Transverse colon (tissue), 4 donors: Measurements from ENCODE around the gene CGB1.

Source experiments
- CTCF ChIP-seq, 5 experiments: fragments of 200-600 bp in 3 of 5; fragments of 450-650 bp in 2 of 5; sonication (generic) in 3 of 5; IDR thresholded peaks; 1 replicate in 2 of 5; 2 replicates in 3 of 5; pipeline ENCODE4 v1.5.1; 2016 to 2017; ENCODE audit warnings: antibody characterized with exemption in 5 of 5, inconsistent platforms in 3 of 5, mild to moderate bottlenecking in 2 of 5, moderate library complexity in 1 of 5
- EP300 ChIP-seq: sonication (generic); formaldehyde crosslinking; IDR thresholded peaks from one replicate; pipeline ENCODE4 v1.6.1; 2017; ENCODE audit warnings: antibody characterized with exemption, low read depth
- POLR2A ChIP-seq: fragments of 450-650 bp; IDR thresholded peaks from one replicate; pipeline ENCODE4 v1.6.1; 2016; ENCODE audit warnings: antibody characterized with exemption, mild to moderate bottlenecking, moderate library complexity
- POLR2AphosphoS5 ChIP-seq, 3 donors: sonication (generic); formaldehyde crosslinking; IDR thresholded peaks; one replicate each; pipeline ENCODE4 v1.6.1; 2016; ENCODE audit warnings: antibody characterized with exemption in 3 of 3

GRCh38 chr19:49011194-49011593 is 25.5 kb downstream of the CGB1 start:
- no peak for TF ChIP-seq POLR2A
- no peak for TF ChIP-seq CTCF (IDR thresholded peaks at IDR 0.05)
- TF ChIP-seq EP300 = no peak
- TF ChIP-seq POLR2AphosphoS5 (IDR thresholded peaks at IDR 0.05) = no peak
